K562 (cell line): ENCODE data around the gene P4HB. TPM values are rescaled to one million over a fixed set of nuclear protein-coding genes. Genes with fewer than 3 reads are reported as not detected.

ENCODE experiments used
- ATAC-seq: fragments of 200-7000 bp; cut with Tn5 transposase; 3 replicates; pipeline ENCODE4 v1.9.1; 2020; ENCODE audit warnings: moderate library complexity
- BruUV-seq: library from RNA; stranded (reverse); fragments of 400-500 nt; replicated peaks from 2 replicates; lab custom pipeline; 2021; lab: Mats Ljungman, UMichigan
- CTCF ChIA-PET: fragments of 300-600 bp; formaldehyde crosslinking; extraction: SDS; loops from one replicate; lab custom pipeline; 2021; ENCODE audit warnings: low intra/inter-chr PET ratio; lab: Yijun Ruan, JAX
- POLR2A ChIA-PET: fragments of 300-600, 350-650 bp; sonication (Branson Sonifier 250); formaldehyde crosslinking; extraction: SDS; loops from one replicate; lab custom pipeline; 2021; ENCODE audit warnings: antibody characterized with exemption, inconsistent platforms; lab: Yijun Ruan, JAX
- DNase-seq, 4 experiments: peaks; one replicate each; pipeline versions ENCODE4 v3.0.0 to v3.0.0-alpha.2; 2011 to 2018; ENCODE audit warnings: low spot score in 3 of 4, mixed read lengths in 3 of 4; ENCODE audit errors: extremely low read depth in 1 of 4
- FAIRE-seq: peaks from 2 replicates; lab custom pipeline; 2011; peaks lifted over from hg19 to GRCh38; lab: Jason Lieb, UNC
- H2AFZ ChIP-seq: 2 replicates; pipeline ENCODE4 v1.6.0; 2011; ENCODE audit warnings: low read depth, low read length, control low read depth, inconsistent platforms
- H3K27ac ChIP-seq: fragments of 200-600 bp; 3 replicates; pipeline ENCODE4 v1.8.0; 2011; ENCODE audit warnings: low read depth, mild to moderate bottlenecking, control low read depth, inconsistent platforms, low read length, moderate library complexity, mixed read lengths; ENCODE audit errors: extremely low read depth
- H3K27me3 ChIP-seq, 2 experiments: fragments of 300-600 bp in 1 of 2; 2 replicates in 1 of 2; 3 replicates in 1 of 2; pipeline versions ENCODE4 v1.6.0 to v1.8.0; 2011; ENCODE audit warnings: inconsistent platforms in 2 of 2, low read length in 2 of 2, mild to moderate bottlenecking in 1 of 2, mixed read lengths in 1 of 2, moderate library complexity in 1 of 2; ENCODE audit not compliant: control insufficient read depth in 2 of 2, insufficient read depth in 2 of 2
- H3K36me3 ChIP-seq: fragments of 300-600 bp; 3 replicates; pipeline ENCODE4 v1.8.0; 2011; ENCODE audit warnings: mild to moderate bottlenecking, low read length, inconsistent platforms; ENCODE audit not compliant: control insufficient read depth, insufficient read depth
- H3K4me1 ChIP-seq, 2 experiments: fragments of 200-600 bp in 1 of 2; replicated peaks in 1 of 2; 2 replicates in 1 of 2; 3 replicates in 1 of 2; pipeline versions ENCODE4 v1.5.1 to v1.8.0; 2011; ENCODE audit warnings: inconsistent platforms in 2 of 2, low read length in 2 of 2, mild to moderate bottlenecking in 1 of 2, mixed read lengths in 1 of 2, moderate library complexity in 1 of 2; ENCODE audit not compliant: control insufficient read depth in 2 of 2, insufficient read depth in 2 of 2
- H3K4me2 ChIP-seq: 2 replicates; pipeline ENCODE4 v1.6.1; 2011; ENCODE audit warnings: low read length, control low read depth, inconsistent platforms, mixed read lengths; ENCODE audit not compliant: insufficient read depth
- H3K4me3 ChIP-seq: fragments of 200-600 bp; sonication (generic), shearing (Covaris generic); 2 replicates; pipeline ENCODE4 v1.5.1; 2016; ENCODE audit warnings: control low read depth, inconsistent platforms
- H3K79me2 ChIP-seq: fragments of 200-600 bp; 3 replicates; pipeline ENCODE4 v1.8.0; 2011; ENCODE audit warnings: low read length, inconsistent platforms; ENCODE audit not compliant: control insufficient read depth, insufficient read depth
- H3K9ac ChIP-seq, 2 experiments: 2 replicates each; pipeline versions ENCODE4 v1.6.0 to v1.6.1; 2011; ENCODE audit warnings: low read depth in 2 of 2, low read length in 2 of 2, control low read depth in 1 of 2, inconsistent platforms in 1 of 2, mild to moderate bottlenecking in 1 of 2, mixed read lengths in 1 of 2; ENCODE audit not compliant: insufficient read depth in 1 of 2
- H3K9me1 ChIP-seq: one replicate; pipeline ENCODE4 v1.6.0; 2011; ENCODE audit warnings: inconsistent platforms, mild to moderate bottlenecking, low read length, moderate library complexity; ENCODE audit not compliant: control insufficient read depth, insufficient read depth
- H3K9me3 ChIP-seq: replicated peaks from 2 replicates; pipeline ENCODE4 v1.5.1; 2011; ENCODE audit warnings: low read depth, low read length, inconsistent platforms; ENCODE audit not compliant: control insufficient read depth, insufficient read depth
- H4K20me1 ChIP-seq: replicated peaks from 2 replicates; pipeline ENCODE4 v1.6.1; 2011; ENCODE audit warnings: low read length, inconsistent platforms, mixed read lengths; ENCODE audit not compliant: control insufficient read depth, insufficient read depth
- ELF2 ChIP-seq: fragments of 250-450 bp; sonication (Bioruptor Pico); IDR thresholded peaks from 2 replicates; pipeline ENCODE4 v1.5.0; 2021; ENCODE audit warnings: mild to moderate bottlenecking
- JUND ChIP-seq, 2 experiments: IDR thresholded peaks; 2 replicates in 1 of 2; 3 replicates in 1 of 2; pipeline ENCODE4 v1.6.1; 2011; ENCODE audit warnings: borderline replicate concordance in 2 of 2, low read depth in 2 of 2, low read length in 2 of 2, improper control_type of control experiment in 1 of 2, missing biosample characterization in 1 of 2, missing genetic modification characterization in 1 of 2, missing genetic modification reagents in 1 of 2
- KAT2B ChIP-seq: IDR thresholded peaks from one replicate; pipeline ENCODE4 v1.6.1; 2012; ENCODE audit warnings: low read depth, mild to moderate bottlenecking, control low read depth, inconsistent platforms, low read length, moderate library complexity
- KLF1 ChIP-seq: fragments of 450-650 bp; IDR thresholded peaks from 2 replicates; pipeline ENCODE4 v1.6.1; 2016; ENCODE audit warnings: missing genetic modification characterization, missing compliant biosample characterization
- KLF16 ChIP-seq: IDR thresholded peaks from 2 replicates; pipeline ENCODE4 v1.6.1; 2016; ENCODE audit warnings: antibody characterized with exemption
- MEIS2 ChIP-seq: fragments of 450-650 bp; IDR thresholded peaks from 2 replicates; pipeline ENCODE4 v1.6.1; 2014; ENCODE audit warnings: mild to moderate bottlenecking; ENCODE audit not compliant: partially characterized antibody
- MIER1 ChIP-seq: fragments of 450-650 bp; IDR thresholded peaks from 2 replicates; pipeline ENCODE4 v1.6.1; 2016; ENCODE audit warnings: antibody characterized with exemption, mild to moderate bottlenecking, low read depth
- NCOA6 ChIP-seq: fragments of 450-650 bp; IDR thresholded peaks from 2 replicates; pipeline ENCODE4 v1.6.1; 2017; ENCODE audit warnings: mild to moderate bottlenecking
- NONO ChIP-seq, 2 experiments: fragments of 200-400 bp in 1 of 2; fragments of 450-650 bp in 1 of 2; formaldehyde crosslinking in 1 of 2; IDR thresholded peaks; 2 replicates each; pipeline ENCODE4 v1.6.1; 2017; ENCODE audit warnings: low read depth in 2 of 2, mild to moderate bottlenecking in 2 of 2, moderate library complexity in 2 of 2, low read length in 1 of 2
- PHTF2 ChIP-seq: fragments of 250-450 bp; sonication (Bioruptor Pico); IDR thresholded peaks from 2 replicates; pipeline ENCODE4 v1.5.0; 2021; ENCODE audit warnings: mild to moderate bottlenecking
- POLR2A ChIP-seq: fragments of 450-650 bp; conservative IDR thresholded peaks from 2 replicates; pipeline ENCODE4 v1.6.1; 2016
- POLR2AphosphoS5 ChIP-seq: IDR thresholded peaks from 2 replicates; pipeline ENCODE4 v1.6.1; 2011; ENCODE audit warnings: mild to moderate bottlenecking, low read depth, low read length, moderate library complexity; ENCODE audit not compliant: control insufficient read depth, insufficient read depth
- SNIP1 ChIP-seq: fragments of 450-650 bp; IDR thresholded peaks from 2 replicates; pipeline ENCODE4 v1.7.1; 2017; ENCODE audit warnings: low read depth, mild to moderate bottlenecking
- SUPT5H ChIP-seq: fragments of 450-650 bp; IDR thresholded peaks from 2 replicates; pipeline ENCODE4 v1.6.1; 2016
- TFAP4 ChIP-seq: sonication (generic); formaldehyde crosslinking; IDR thresholded peaks from 2 replicates; pipeline ENCODE4 v1.8.0; 2022; ENCODE audit warnings: missing genetic modification reagents, mild to moderate bottlenecking, moderate library complexity, borderline replicate concordance
- ZBTB1 ChIP-seq: sonication (generic); formaldehyde crosslinking; IDR thresholded peaks from 2 replicates; pipeline ENCODE4 v1.8.1; 2023; ENCODE audit warnings: missing genetic modification reagents, low read depth, mild to moderate bottlenecking, borderline replicate concordance
- ZFP1 ChIP-seq: fragments of 450-650 bp; formaldehyde crosslinking; IDR thresholded peaks from 2 replicates; pipeline ENCODE4 v1.4.0; 2020; ENCODE audit warnings: mild to moderate bottlenecking, mixed read lengths
- ZNF174 ChIP-seq: fragments of 250-450 bp; sonication (Bioruptor Pico); IDR thresholded peaks from 2 replicates; pipeline ENCODE4 v1.4.0; 2020; ENCODE audit warnings: mild to moderate bottlenecking
- ZNF41 ChIP-seq: fragments of 250-450 bp; sonication (Bioruptor Pico); conservative IDR thresholded peaks from 2 replicates; pipeline ENCODE4 v1.4.0; 2020; ENCODE audit warnings: mild to moderate bottlenecking
- WGBS: fragments of 100-300 bp; shearing (Covaris generic); methylation state at CpG from one replicate; pipeline ENCODE4 v1.1.6; 2016; ENCODE audit warnings: low coverage, mixed read lengths; ENCODE audit not compliant: insufficient coverage; ENCODE audit errors: missing lambda C conversion rate; 5-methylcytosine and 5-hydroxymethylcytosine counted together
- in situ Hi-C: fragments of 300-500 bp; cut with MboI; formaldehyde crosslinking; loops from 4 replicates; pipeline ENCODE4 v1.15.0; 2018; ENCODE audit warnings: inconsistent platforms, mixed read lengths
- intact Hi-C: fragments of 100-400 bp; cut with micrococcal nuclease; formaldehyde crosslinking; loops from 2 replicates; pipeline ENCODE4 v1.14.2; 2022
- polyA plus RNA-seq, 8 experiments: library from polyadenylated mRNA; depleted of rRNA in 4 of 8; stranded (reverse) in 5 of 8; unstranded in 3 of 8; fragments of >200 nt; fragmentation: Nextera tagmentation in 2 of 8; fragmentation: Illumina TruSeq in 1 of 8; extraction: Ambion mirVana in 2 of 8; extraction: Trizol in 1 of 8; gene quantifications; 2 replicates each; pipeline versions ENCODE4 v1.2.1 to v1.2.3, GENCODE V29; 2011 to 2014; ENCODE audit warnings: inconsistent platforms in 1 of 8, missing spikeins in 1 of 8
- total RNA-seq, 7 experiments: library from RNA; depleted of rRNA in 6 of 7; stranded (reverse); fragments of >200 nt in 6 of 7; fragmentation: Illumina TruSeq in 2 of 7; extraction: Trizol in 2 of 7; gene quantifications; 2 replicates each; pipeline versions ENCODE4 v1.2.1 to v1.2.3, GENCODE V29; 2011 to 2021; ENCODE audit warnings: low replicate concordance in 1 of 7

Gene P4HB
- total and polyA plus RNA-seq, 9 of the 15 experiments (the other 6 are each of a cell fraction or from before 2014, with no cell fraction given): 4.4 to 645 (median 325) TPM

GRCh38 chr17:81877569-81877968 is 17.2 kb upstream of the P4HB start:
- BruUV-seq: no TSS peak
- 91% methylated on average over 5 of the region's 5 CpGs for WGBS
- POLR2A ChIA-PET: interaction anchor here (7.3 kb wide), 1 partner anchor 10 kb away, joined by 85 read pairs; the partner anchor contains the start of genes ALYREF and ANAPC11
- H2AFZ ChIP-seq: no peak overlapping the region
- H3K4me1 ChIP-seq: peaks cover 5 to 14% of the 10 kb centered on the region in 2 experiments; a peak in 4 of 5 replicates
- DNase-seq (no peak), ATAC-seq (no peak), FAIRE-seq (no peak)
- H3K9ac ChIP-seq: peak overlapping the region in 1 of 2 experiments; percentile 76; a peak in 2 of 4 replicates
- H3K9me1 ChIP-seq: no peaks in the 10 kb centered on the region
- no peak overlapping the region for H3K4me2 ChIP-seq
- in situ Hi-C loops: no loop called here
- no peaks in the 10 kb centered on the region for H3K27me3 ChIP-seq
- no peak overlapping the region for H3K4me3 ChIP-seq
- intact Hi-C loops: no loop called here
- no peak overlapping the region for H3K27ac ChIP-seq
- TF ChIP-seq MEIS2 (no peak), MIER1 (no peak), NONO (IDR thresholded peaks at IDR 0.05; ENCODE audit: low read depth in 2 of 2, low read length in 1 of 2) (no peak), SNIP1 (no peak), ZNF174 (no peak), ZBTB1 (CRISPR knock-in tag) (no peak), POLR2AphosphoS5 (0 out of 2 replicates have a peak, but pooled peaks have one; percentile 13), TFAP4 (CRISPR knock-in tag) (no peak), POLR2A (0 out of 2 replicates have a peak, but pooled peaks have one; percentile 42), JUND (IDR thresholded peaks at IDR 0.05; ENCODE audit: borderline replicate concordance, low read depth, low read length) (no peak), JUND (tag; IDR thresholded peaks at IDR 0.05; ENCODE audit: borderline replicate concordance, low read depth, low read length) (no peak), SUPT5H (peak; percentile 37; the same call in 1 of the 2 replicates), KAT2B (no peak), NCOA6 (no peak), KLF1 (no peak), KLF16 (no peak), ZFP1 (CRISPR knock-in tag) (no peak), PHTF2 (CRISPR knock-in tag) (no peak), ELF2 (CRISPR knock-in tag) (no peak), ZNF41 (CRISPR knock-in tag) (no peak)
- CTCF ChIA-PET: no interaction called here
- H3K9me3 ChIP-seq: no peaks in the 10 kb centered on the region
- H3K79me2 ChIP-seq: peaks cover 4% of the 10 kb centered on the region; the same call in 1 of the 3 replicates
- peaks cover 48% of the 10 kb centered on the region for H3K36me3 ChIP-seq
- no peaks in the 10 kb centered on the region for H4K20me1 ChIP-seq
